Medulla oblongata (tissue), 1 donor: ENCODE results near the gene LY6G6D.

ENCODE experiments used
- DNase-seq: peaks from one replicate; pipeline ENCODE4 v3.0.0-alpha.2; 2015; ENCODE audit errors: extremely low spot score

LY6G6D gene, protein sequence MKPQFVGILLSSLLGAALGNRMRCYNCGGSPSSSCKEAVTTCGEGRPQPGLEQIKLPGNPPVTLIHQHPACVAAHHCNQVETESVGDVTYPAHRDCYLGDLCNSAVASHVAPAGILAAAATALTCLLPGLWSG

DNA sequence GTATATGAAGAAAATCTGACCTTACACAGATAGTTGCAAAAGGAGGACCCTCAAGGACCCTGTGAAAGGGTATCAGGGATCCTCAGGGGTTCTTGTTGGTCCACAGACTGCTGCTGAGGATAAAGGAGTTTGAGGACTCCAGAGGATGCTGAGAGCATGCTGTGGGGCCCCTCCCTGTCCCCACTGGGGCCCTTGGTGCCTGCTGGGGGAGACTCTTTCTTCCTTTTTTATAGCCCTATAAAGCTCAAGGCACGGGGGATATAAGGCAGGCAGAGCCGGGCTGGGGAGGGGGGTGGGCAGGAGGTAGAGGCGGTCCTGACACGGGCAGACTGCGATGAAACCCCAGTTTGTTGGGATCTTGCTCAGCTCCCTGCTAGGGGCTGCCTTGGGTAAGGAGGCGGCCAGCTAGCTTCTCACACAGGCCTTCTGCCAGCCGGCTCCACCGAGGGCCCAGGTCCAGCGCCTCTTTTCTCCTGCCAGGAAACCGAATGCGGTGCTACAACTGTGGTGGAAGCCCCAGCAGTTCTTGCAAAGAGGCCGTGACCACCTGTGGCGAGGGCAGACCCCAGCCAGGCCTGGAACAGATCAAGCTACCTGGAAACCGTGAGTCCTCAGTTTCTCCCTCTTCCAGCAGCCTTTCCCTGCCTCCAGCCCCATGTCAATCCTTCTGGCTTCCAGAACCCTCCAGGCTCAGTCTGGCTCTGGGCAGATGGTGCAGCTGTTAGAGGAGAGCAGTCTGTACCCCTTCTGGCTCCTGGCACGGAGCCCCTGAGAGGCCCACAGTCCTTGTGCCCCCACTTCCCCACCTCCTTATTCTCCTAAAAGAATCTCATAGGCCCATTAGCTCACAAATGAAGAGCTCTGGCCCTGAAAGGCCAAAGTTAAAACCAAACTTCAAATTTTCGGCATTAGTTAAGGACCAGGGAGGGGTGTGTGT lies at the start of gene LY6G6D:
Gene LY6G6D, plus strand, starts transcription at position 327 of the 937 bp plus-strand sequence. Its CDS starts 8 bp downstream, at position 335.
- no peak for DNase-seq

DNA sequence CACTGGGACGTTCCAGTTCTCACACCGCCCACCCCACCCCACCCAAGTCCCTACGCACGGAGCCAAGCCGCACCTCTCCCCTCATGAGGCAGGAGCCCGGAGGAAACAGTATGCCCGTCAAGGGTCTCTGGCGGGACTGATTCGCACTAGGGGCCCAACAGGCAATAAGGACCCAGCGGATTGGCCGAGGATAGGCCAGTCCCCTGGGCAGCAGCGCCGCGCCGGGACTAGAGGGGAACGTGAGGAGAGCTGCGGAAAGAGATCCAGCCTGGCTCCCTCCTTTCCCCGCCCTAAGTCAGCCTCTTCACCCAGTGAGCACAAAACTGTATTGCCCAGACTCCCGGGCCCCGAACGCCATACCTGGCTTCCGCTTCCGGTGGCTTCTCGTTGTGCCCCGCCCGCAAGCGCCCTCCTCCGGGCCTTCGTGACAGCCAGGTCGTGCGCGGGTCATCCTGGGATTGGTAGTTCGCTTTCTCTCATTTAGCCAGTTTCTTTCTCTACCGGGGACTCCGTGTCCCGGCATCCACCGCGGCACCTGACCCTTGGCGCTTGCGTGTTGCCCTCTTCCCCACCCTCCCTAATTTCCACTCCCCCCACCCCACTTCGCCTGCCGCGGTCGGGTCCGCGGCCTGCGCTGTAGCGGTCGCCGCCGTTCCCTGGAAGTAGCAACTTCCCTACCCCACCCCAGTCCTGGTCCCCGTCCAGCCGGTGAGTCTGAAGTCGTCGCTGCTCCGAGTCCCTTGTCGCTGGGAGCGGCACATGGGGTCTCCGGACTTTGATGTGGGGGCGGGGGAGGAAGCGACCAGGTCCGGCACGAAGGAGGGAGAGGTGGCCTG lies 49.4 kb upstream of the LY6G6D start, which contains the start of gene CSNK2B:
Gene CSNK2B, plus strand, starts transcription at position 580 of the 836 bp plus-strand sequence. CDS start 752 bp downstream, outside the sequence.
- DNase-seq: peak; percentile 99

DNA sequence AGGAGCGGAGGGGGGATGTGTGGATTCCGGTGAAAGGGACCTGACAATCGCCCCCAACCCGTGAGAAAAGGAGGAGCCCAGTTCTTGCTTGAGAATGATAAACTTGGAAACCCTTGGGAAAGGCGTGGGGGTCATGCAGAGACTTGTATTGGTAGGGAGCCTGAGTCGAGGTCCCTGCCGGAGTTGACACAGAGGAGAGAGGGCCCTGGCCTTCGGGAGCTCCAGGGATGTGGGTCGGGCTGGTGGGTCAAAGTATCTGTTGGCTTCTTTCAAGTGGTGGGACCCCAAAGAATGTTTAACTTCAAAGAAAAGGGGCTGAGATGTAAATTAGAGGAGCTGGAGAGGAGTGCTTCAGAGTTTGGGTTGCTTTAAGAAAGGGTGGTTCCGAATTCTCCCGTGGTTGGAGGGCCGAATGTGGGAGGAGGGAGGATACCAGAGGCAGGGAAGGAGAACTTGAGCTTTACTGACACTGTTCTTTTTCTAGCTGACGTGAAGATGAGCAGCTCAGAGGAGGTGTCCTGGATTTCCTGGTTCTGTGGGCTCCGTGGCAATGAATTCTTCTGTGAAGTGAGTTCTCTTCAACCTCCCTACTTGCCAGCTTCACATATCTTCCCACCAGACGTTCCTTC lies 48.7 kb upstream of the LY6G6D start:
- no peak for DNase-seq

DNA sequence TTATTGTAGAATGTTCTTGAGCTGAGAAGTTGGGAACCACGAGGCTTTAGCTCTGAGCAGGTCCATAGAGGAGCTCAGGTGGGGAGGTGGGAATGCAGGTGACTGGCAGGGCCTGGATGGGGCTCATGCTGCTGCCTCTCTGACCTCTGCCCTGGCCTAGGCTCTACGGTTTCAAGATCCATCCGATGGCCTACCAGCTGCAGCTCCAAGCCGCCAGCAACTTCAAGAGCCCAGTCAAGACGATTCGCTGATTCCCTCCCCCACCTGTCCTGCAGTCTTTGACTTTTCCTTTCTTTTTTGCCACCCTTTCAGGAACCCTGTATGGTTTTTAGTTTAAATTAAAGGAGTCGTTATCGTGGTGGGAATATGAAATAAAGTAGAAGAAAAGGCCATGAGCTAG lies 45.5 kb upstream of the LY6G6D start, which contains the start of gene LY6G5B:
Gene LY6G5B, plus strand, starts transcription at position 301 of the 400 bp plus-strand sequence. CDS start 975 bp downstream, outside the sequence.
- DNase-seq: no peak

DNA sequence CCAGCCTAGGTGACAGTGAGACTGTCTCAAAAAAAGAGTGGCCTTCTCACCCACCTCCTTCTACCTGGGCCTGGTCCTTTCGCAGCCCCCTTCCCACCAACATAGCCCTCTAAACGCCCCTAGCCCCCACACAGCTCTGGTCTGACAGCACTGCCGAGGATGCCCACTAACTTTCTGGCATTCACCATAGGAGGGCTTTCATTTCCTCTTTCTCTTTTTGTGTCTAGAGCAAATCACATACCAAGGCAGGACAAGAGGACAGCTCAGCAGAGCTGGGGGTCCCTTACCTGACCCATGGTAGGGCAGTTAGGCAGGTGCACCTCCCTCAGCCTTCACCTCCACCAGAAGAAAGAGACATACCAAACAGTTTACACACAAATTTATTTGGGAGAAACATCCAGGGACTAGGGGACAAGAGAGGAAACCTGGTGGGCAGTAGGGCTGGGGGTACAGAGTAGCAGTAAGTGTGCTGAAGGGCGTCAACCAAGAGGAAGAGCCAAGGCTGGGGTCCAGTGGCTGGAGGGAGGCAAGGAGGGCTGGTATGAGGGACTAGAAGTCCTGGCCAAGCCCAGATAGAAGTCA lies 38.7 kb upstream of the LY6G6D start:
- DNase-seq: no peak

DNA sequence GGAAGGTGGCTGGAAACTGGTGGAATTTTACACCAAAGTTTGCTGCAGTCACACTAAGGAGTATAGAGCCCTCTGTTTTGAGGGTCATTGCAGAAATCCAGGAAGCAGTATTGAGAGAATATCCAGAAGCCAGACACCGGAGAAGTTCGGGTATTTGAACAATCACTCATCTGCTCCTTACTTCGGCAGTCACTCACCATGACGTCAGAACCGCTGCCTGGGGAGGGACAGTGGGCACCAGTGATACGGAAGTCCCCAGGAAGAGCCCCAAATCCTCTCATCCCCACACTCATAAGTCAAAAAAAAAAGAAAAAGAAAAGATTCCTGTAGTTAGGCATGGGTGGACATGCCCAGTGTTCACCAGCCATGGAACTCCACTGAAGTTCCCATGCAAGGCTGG lies 38.2 kb upstream of the LY6G6D start:
- no peak for DNase-seq

DNA sequence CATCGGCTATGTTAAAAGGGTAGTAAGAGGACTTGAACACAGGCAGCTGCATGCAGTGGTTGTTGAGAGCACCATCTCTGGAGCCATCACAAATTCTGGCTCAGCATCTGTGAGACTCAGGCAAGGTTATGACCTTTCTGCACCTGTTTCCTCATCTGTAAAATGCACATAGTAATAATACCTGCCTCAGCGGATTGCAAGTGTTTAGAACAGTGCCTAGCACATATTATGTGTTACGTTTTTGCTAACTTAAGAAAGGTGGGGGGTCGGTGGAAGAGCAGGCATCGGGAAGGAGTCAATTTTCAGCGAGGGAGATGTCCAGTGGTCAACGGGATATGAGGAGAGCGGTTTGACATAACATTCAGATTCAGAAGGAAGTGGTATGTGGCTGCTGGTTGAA lies 37.2 kb upstream of the LY6G6D start:
- DNase-seq: no peak

DNA sequence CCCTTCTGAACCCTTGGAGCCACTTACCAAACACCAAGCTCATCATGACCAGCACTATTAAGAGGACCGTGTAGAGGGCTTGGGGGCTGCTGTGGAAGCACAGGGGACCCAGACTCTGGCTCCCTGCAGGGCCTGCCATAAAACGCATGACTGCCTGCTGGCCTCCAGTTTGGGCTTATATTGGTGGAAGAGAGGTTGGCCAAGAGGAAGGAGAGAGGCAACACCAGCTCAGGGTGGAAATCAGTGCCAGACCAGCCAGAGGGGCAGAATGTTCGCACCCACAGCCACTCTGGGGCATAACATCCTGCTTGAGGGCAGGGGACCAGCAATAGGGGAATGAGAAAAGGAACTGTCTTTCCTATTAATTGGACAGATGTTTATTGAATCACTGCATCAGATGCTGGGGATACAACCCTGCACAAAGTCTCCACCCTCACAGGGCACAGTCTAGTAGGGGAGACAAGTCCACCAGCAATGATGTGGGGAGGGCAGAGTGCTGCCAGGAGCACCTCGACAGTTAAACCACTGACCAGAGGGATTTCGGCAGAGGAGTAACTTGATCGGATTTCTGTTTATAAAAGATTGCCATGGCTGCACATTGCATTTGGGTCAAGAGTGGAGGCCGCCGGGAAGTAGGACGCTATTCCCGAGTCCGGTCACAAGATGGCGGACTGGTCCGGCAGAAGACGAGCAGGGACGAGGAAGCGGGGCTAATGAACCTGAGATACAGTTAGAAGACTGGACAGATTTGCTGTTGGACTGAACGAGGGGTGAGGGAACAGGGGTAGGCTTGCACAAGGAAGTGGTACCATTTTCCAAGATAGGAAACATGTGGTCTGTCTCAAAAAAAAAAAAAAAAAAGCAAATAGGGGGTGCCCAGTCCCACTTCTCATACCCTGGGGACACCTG lies 34.7 kb upstream of the LY6G6D start, which contains the start of gene LY6G5C:
Gene LY6G5C, minus strand, starts transcription at position 842 of the 909 bp plus-strand sequence. Its CDS starts 694 bp downstream, at position 148.
- DNase-seq: peak; percentile 88

DNA sequence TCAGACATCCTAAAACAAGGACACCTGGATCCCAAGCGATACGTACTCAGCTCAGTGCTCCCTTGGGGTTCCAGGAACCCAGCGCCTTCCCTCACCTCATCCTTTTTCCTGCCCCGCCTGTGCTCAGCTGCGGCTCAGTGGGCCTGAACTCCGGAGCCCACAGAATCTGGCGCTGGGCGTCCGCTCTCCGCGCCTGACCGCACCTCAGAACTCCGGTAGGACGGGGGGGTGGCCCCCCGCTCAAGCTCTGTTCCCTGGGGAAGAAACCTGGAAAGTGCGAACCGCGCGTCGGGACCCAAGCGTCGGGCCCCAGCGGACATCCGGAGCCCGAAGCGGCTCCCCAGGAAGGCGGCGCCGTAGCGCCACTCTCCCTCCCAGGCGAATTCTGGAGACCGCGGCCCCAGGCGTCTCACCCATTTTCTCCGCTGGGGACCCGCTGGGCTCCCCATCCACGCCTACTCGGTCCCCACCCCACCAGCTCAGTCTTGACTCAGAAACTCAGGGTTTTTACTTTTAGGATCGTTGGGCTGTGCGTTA lies 33.9 kb upstream of the LY6G6D start:
- peak; percentile 40 for DNase-seq

DNA sequence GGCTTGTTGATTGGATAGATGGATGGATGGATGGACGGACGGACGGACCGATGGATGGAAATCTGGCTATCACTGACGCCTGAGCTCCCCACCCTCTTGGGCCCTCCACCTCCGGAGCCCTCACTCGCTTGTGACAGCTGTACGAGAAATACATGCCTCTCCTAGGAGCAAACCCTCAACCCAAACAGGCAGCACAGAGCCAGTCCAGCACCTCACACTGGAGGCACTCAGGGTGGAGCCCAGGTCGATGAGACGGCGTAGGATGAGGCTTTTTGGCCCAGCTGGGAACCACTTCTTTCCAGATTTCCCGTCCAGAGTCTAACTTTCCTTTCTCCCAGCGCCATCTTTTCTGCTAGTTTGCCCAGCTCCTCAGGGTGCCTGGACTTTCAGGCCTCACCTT lies 31.6 kb upstream of the LY6G6D start:
- no peak for DNase-seq

DNA sequence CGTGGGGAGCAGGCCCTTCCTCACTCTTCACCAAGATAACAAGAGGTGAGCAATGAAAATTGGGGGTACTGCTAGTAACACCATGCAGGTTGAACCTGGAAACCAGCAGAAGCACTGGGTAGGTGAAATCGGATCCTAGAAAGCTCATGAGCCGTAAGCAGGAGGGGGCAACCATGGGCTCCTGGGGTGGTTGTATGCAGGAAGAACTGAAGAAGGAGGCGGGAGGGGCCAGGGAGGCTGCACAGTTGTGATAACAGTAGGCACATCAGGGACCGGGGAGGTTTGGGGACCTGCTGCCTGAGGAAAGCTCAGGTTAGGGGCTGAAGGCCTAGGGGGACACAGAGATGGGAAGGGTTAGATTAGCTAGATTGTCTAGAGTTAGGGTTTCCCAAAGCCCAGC lies 28.7 kb upstream of the LY6G6D start:
- DNase-seq: no peak

DNA sequence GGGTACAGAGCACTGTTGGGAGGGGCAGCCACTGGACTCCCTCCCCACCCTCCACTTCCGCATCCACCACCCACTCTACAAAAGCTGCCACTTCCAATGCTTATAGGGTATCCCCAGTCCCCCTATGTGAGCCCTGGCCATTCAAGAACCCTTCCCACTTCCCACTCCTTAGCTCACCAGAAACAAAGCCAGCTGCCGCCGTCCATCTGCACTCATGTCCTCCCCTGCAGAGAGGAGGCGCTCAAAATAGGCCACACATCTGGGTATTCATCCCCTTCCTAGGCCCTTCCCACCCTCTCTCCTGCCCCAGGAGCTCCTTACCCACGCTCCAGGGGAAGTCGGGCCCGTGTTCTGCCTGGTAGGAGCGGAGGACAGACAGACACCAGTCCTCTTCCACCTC lies 27.8 kb upstream of the LY6G6D start:
- no peak for DNase-seq

DNA sequence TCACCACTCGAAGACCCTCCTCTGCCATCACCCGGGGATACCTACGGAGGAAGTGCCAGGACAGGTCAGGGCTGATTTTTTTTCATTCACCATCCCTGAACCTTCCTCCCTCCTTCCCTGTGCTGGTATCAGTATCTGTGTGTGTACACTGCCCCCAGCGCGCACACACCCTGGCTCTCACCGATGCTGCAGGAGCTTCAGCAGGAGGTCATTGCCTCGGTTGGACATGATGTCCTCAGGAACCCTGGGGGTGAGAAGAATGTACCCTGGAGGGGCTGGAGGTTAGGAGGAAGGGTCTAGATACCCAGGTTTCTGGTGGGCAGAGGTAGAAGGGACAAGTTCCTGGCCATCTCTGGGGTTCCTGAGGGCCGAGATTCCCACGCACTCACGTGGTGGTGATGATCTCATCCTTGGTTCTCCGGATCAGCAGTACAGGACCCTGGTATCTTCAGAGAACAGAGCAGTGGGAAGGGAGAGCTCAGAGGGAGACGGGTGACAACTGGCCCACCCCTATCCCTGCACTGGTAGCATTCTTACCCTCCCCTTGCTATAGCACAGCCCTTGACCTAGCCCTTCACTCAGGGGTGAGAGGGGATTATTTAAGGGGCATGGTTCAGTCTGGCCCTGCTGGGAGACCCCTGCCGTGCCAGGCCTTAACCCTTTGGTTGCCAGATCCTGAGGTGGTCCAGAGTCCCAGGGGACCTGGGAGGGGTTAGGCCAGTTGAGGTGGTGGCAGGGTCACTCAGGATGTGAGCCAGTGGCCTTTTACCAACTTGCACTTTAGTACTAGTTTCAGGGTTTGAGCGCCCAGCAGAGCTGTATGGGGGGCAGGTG lies 27.1 kb upstream of the LY6G6D start:
- no peak for DNase-seq

DNA sequence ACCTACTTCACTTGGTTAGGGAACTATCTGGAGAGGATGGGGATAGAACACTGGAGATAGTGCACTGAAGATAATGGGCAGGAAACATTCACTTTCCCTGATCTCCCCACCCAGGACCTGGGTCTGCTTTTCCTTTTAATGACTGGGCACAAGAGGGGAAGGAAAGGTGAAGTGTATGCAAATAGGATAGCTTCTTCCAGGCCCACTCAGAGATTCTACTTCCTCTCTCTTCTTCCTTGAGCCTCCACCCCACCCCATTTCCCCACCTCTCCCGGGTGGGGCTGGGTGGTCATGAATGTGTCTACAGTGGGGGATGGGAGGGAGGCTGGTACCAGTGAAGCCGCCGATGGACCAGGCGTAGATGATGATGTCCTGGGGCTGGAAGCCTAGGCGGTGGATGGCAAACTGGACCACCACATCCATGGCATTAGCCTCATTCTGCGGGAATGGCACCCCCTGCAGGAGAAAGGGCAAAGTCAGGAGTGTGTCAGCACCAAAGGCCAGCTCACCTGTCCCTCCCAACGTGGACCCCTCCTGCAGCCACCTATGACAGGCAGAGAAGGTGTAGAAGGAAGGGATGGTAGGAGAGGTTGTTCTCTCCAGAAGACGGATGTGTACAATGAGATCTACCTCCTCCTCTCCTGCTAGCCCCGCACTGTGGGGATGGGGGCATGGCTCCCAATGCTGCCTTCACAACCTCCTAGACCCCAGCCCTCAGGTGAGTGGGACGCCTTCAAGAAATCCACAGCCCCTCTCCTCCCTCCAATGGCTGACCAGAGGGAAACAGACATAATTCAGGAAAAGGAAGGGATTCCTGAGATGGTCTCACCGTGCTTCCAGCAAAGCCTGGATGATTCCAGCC lies 25.7 kb upstream of the LY6G6D start:
- DNase-seq: no peak

DNA sequence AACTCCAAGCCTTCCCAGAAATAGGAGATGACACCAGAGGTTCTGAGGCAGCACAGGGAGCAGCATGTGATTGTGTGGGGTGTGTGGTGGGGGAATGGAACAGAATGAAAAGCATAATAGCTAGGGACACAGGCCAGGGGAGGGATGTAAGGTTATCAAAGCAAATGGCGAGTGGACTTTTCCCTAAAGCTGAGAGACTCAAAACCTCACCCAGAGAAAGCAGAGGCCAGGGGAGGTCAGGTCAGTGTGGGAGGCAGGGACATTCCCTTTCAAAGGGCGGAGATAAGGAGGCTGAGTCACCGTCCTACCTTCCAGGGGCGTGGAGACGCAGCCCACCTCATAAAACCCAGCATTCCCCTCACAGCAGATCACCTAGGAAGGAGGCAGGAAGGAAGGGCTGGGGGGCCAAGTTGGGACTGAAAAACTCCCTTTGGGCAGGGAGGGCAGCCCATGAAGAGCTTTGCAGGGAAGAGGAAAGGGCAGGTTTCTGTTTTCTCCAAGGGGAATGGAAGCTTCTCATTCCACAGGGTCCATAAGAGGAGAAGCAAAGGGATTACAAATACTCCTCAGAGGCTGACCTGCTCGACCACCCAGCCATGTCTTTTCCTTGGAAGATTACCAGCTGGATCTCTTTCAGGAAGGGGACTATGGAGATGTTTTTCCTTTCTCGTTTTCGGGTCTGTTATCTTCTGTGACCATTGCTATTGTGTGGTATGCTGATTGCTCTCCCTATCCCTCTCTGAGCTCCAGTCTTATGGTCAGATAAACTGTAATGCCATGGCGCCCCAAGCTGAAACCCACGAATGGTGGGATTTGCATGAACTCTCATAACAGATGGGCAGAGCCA lies 24.7 kb upstream of the LY6G6D start:
- peak; percentile 62 for DNase-seq

DNA sequence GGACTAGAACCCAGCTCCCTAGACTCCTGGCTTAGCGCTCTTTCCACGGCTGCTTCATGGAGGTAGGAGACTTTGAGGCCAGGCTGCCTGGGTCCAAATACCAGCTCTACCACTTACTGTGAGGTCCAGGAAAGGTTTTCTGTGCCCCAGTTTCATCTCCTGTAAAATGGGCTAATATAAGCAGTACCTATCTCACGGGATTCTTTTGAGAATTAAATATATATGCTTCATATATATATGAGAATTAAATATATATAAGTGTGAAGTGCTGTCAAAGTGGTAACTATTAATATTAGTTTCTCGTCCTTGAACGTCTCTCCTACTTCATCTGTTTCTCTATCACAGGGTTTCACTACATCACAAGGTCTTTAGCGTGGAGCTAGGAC lies 24.1 kb upstream of the LY6G6D start:
- DNase-seq: no peak

DNA sequence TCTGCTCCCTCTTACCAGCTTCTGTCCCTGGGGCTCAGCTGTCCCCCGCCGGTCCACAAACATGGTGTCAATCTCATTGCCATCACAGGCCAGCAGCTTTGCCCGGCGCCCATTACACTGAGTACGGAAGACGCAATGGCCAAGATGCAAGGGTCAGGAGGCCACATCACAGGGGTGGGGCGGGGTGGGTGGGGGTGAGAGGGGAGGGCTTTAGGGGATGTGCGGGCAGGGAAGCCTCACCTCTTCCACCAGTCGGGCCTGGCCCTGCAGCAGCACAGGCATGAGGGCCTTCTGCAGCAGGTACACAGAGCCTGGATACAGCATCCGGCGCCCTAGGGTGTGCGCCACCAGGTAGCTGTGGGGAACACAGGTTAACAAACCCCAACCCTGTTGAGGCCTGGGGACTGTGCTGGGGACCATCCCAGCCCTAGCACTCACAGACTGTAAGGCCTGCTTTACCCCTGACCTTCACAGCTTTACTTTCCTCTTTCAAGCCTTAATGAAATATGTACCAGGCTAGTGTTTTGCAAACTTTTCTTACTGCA lies 23.5 kb upstream of the LY6G6D start:
- DNase-seq: no peak
